ENCODE data around the gene CNTNAP5.

The CNTNAP5 gene

GRCh38 chr2:124725187-124725586, 700.1 kb downstream of the CNTNAP5 start:
- no peak for DNase-seq

- DNase-seq, result no peak
Measured at GRCh38 chr2:124740636-124741035, 715.5 kb downstream of the CNTNAP5 start.

- no peak for DNase-seq
Measured at GRCh38 chr2:124753842-124754241, 728.8 kb downstream of the CNTNAP5 start.

GRCh38 chr2:124755386-124755785, 730.3 kb downstream of the CNTNAP5 start:
- no peak for DNase-seq

- DNase-seq, result no peak
Measured at GRCh38 chr2:124756048-124756447, 731.0 kb downstream of the CNTNAP5 start.

GRCh38 chr2:124762388-124762787, 737.3 kb downstream of the CNTNAP5 start:
- DNase-seq, result no peak

- no peak for DNase-seq
Measured at GRCh38 chr2:124763611-124764010, 738.5 kb downstream of the CNTNAP5 start.

- no peak for DNase-seq
Measured at GRCh38 chr2:124774781-124775180, 749.7 kb downstream of the CNTNAP5 start.

GRCh38 chr2:124776332-124776731, 751.2 kb downstream of the CNTNAP5 start:
- DNase-seq, result no peak

GRCh38 chr2:124778076-124778475, 753.0 kb downstream of the CNTNAP5 start:
- DNase-seq, result no peak

- no peak for DNase-seq
Measured at GRCh38 chr2:124796647-124797046, 771.6 kb downstream of the CNTNAP5 start.

- DNase-seq, result no peak
Measured at GRCh38 chr2:124797049-124797448, 772.0 kb downstream of the CNTNAP5 start.

- no peak for DNase-seq
Measured at GRCh38 chr2:124798551-124798950, 773.5 kb downstream of the CNTNAP5 start.

- no peak for DNase-seq
Measured at GRCh38 chr2:124804014-124804940, 779.2 kb downstream of the CNTNAP5 start.

- no peak for DNase-seq
Measured at GRCh38 chr2:124805060-124805459, 780.0 kb downstream of the CNTNAP5 start.

GRCh38 chr2:124810132-124810531, 785.0 kb downstream of the CNTNAP5 start:
- DNase-seq, result peak; percentile 43

- no peak for DNase-seq
Measured at GRCh38 chr2:124814968-124815745, 790.1 kb downstream of the CNTNAP5 start.

GRCh38 chr2:124816007-124816406, 790.9 kb downstream of the CNTNAP5 start:
- no peak for DNase-seq

GRCh38 chr2:124822516-124822915, 797.4 kb downstream of the CNTNAP5 start:
- DNase-seq, result no peak

GRCh38 chr2:124824441-124824840, 799.4 kb downstream of the CNTNAP5 start:
- DNase-seq, result no peak

GRCh38 chr2:124832521-124832920, 807.4 kb downstream of the CNTNAP5 start:
- DNase-seq, result no peak

GRCh38 chr2:124834331-124834730, 809.2 kb downstream of the CNTNAP5 start:
- DNase-seq, result no peak

- no peak for DNase-seq
Measured at GRCh38 chr2:124835331-124835730, 810.2 kb downstream of the CNTNAP5 start.

GRCh38 chr2:124836416-124836815, 811.3 kb downstream of the CNTNAP5 start:
- DNase-seq, result no peak
